K562 (cell line): ENCODE measurements around the gene SCRN3. TPM values are rescaled to one million over a fixed set of nuclear protein-coding genes. Genes with fewer than 3 reads are reported as not detected.
"Not testable (repeated sequence)": the region's sequence is repeated elsewhere in the genome, so short reads cannot be mapped to it uniquely, and the experiment has no call there.

Source experiments
- ATAC-seq: fragments of 200-7000 bp; cut with Tn5 transposase; 3 replicates; pipeline ENCODE4 v1.9.1; 2020; ENCODE audit warnings: moderate library complexity
- BruUV-seq: library from RNA; stranded (reverse); fragments of 400-500 nt; replicated peaks from 2 replicates; lab custom pipeline; 2021; lab: Mats Ljungman, UMichigan
- CTCF ChIA-PET: fragments of 300-600 bp; formaldehyde crosslinking; extraction: SDS; loops from one replicate; lab custom pipeline; 2021; ENCODE audit warnings: low intra/inter-chr PET ratio; lab: Yijun Ruan, JAX
- POLR2A ChIA-PET: fragments of 300-600, 350-650 bp; sonication (Branson Sonifier 250); formaldehyde crosslinking; extraction: SDS; loops from one replicate; lab custom pipeline; 2021; ENCODE audit warnings: antibody characterized with exemption, inconsistent platforms; lab: Yijun Ruan, JAX
- DNase-seq, 4 experiments: peaks; one replicate each; pipeline versions ENCODE4 v3.0.0 to v3.0.0-alpha.2; 2011 to 2018; ENCODE audit warnings: low spot score in 3 of 4, mixed read lengths in 3 of 4; ENCODE audit errors: extremely low read depth in 1 of 4
- FAIRE-seq: peaks from 2 replicates; lab custom pipeline; 2011; peaks lifted over from hg19 to GRCh38; lab: Jason Lieb, UNC
- H2AFZ ChIP-seq: 2 replicates; pipeline ENCODE4 v1.6.0; 2011; ENCODE audit warnings: low read depth, low read length, control low read depth, inconsistent platforms
- H3K27ac ChIP-seq: fragments of 200-600 bp; 3 replicates; pipeline ENCODE4 v1.8.0; 2011; ENCODE audit warnings: low read depth, mild to moderate bottlenecking, control low read depth, inconsistent platforms, low read length, moderate library complexity, mixed read lengths; ENCODE audit errors: extremely low read depth
- H3K27me3 ChIP-seq, 2 experiments: fragments of 300-600 bp in 1 of 2; 2 replicates in 1 of 2; 3 replicates in 1 of 2; pipeline versions ENCODE4 v1.6.0 to v1.8.0; 2011; ENCODE audit warnings: inconsistent platforms in 2 of 2, low read length in 2 of 2, mild to moderate bottlenecking in 1 of 2, mixed read lengths in 1 of 2, moderate library complexity in 1 of 2; ENCODE audit not compliant: control insufficient read depth in 2 of 2, insufficient read depth in 2 of 2
- H3K36me3 ChIP-seq: fragments of 300-600 bp; 3 replicates; pipeline ENCODE4 v1.8.0; 2011; ENCODE audit warnings: mild to moderate bottlenecking, low read length, inconsistent platforms; ENCODE audit not compliant: control insufficient read depth, insufficient read depth
- H3K4me1 ChIP-seq, 2 experiments: fragments of 200-600 bp in 1 of 2; replicated peaks in 1 of 2; 2 replicates in 1 of 2; 3 replicates in 1 of 2; pipeline versions ENCODE4 v1.5.1 to v1.8.0; 2011; ENCODE audit warnings: inconsistent platforms in 2 of 2, low read length in 2 of 2, mild to moderate bottlenecking in 1 of 2, mixed read lengths in 1 of 2, moderate library complexity in 1 of 2; ENCODE audit not compliant: control insufficient read depth in 2 of 2, insufficient read depth in 2 of 2
- H3K4me2 ChIP-seq: 2 replicates; pipeline ENCODE4 v1.6.1; 2011; ENCODE audit warnings: low read length, control low read depth, inconsistent platforms, mixed read lengths; ENCODE audit not compliant: insufficient read depth
- H3K4me3 ChIP-seq: fragments of 200-600 bp; sonication (generic), shearing (Covaris generic); 2 replicates; pipeline ENCODE4 v1.5.1; 2016; ENCODE audit warnings: control low read depth, inconsistent platforms
- H3K79me2 ChIP-seq: fragments of 200-600 bp; 3 replicates; pipeline ENCODE4 v1.8.0; 2011; ENCODE audit warnings: low read length, inconsistent platforms; ENCODE audit not compliant: control insufficient read depth, insufficient read depth
- H3K9ac ChIP-seq, 2 experiments: 2 replicates each; pipeline versions ENCODE4 v1.6.0 to v1.6.1; 2011; ENCODE audit warnings: low read depth in 2 of 2, low read length in 2 of 2, control low read depth in 1 of 2, inconsistent platforms in 1 of 2, mild to moderate bottlenecking in 1 of 2, mixed read lengths in 1 of 2; ENCODE audit not compliant: insufficient read depth in 1 of 2
- H3K9me1 ChIP-seq: one replicate; pipeline ENCODE4 v1.6.0; 2011; ENCODE audit warnings: inconsistent platforms, mild to moderate bottlenecking, low read length, moderate library complexity; ENCODE audit not compliant: control insufficient read depth, insufficient read depth
- H3K9me3 ChIP-seq: replicated peaks from 2 replicates; pipeline ENCODE4 v1.5.1; 2011; ENCODE audit warnings: low read depth, low read length, inconsistent platforms; ENCODE audit not compliant: control insufficient read depth, insufficient read depth
- H4K20me1 ChIP-seq: replicated peaks from 2 replicates; pipeline ENCODE4 v1.6.1; 2011; ENCODE audit warnings: low read length, inconsistent platforms, mixed read lengths; ENCODE audit not compliant: control insufficient read depth, insufficient read depth
- FOSL1 ChIP-seq: fragments of 200-800 bp; sonication (Bioruptor generic); conservative IDR thresholded peaks from 2 replicates; pipeline ENCODE4 v1.6.1; 2016; ENCODE audit warnings: missing genetic modification characterization, missing compliant biosample characterization
- HNRNPL ChIP-seq: fragments of 200-400 bp; formaldehyde crosslinking; IDR thresholded peaks from 2 replicates; pipeline ENCODE4 v1.6.1; 2017; ENCODE audit warnings: low read depth, mild to moderate bottlenecking, low read length
- RBM14 ChIP-seq: fragments of 200-400 bp; formaldehyde crosslinking; IDR thresholded peaks from 2 replicates; pipeline ENCODE4 v1.6.1; 2018; ENCODE audit warnings: low read depth, mild to moderate bottlenecking, low read length, moderate library complexity, borderline replicate concordance; ENCODE audit not compliant: insufficient read depth
- WGBS: fragments of 100-300 bp; shearing (Covaris generic); methylation state at CpG from one replicate; pipeline ENCODE4 v1.1.6; 2016; ENCODE audit warnings: low coverage, mixed read lengths; ENCODE audit not compliant: insufficient coverage; ENCODE audit errors: missing lambda C conversion rate; 5-methylcytosine and 5-hydroxymethylcytosine counted together
- in situ Hi-C: fragments of 300-500 bp; cut with MboI; formaldehyde crosslinking; loops from 4 replicates; pipeline ENCODE4 v1.15.0; 2018; ENCODE audit warnings: inconsistent platforms, mixed read lengths
- intact Hi-C: fragments of 100-400 bp; cut with micrococcal nuclease; formaldehyde crosslinking; loops from 2 replicates; pipeline ENCODE4 v1.14.2; 2022
- polyA plus RNA-seq, 8 experiments: library from polyadenylated mRNA; depleted of rRNA in 4 of 8; stranded (reverse) in 5 of 8; unstranded in 3 of 8; fragments of >200 nt; fragmentation: Nextera tagmentation in 2 of 8; fragmentation: Illumina TruSeq in 1 of 8; extraction: Ambion mirVana in 2 of 8; extraction: Trizol in 1 of 8; gene quantifications; 2 replicates each; pipeline versions ENCODE4 v1.2.1 to v1.2.3, GENCODE V29; 2011 to 2014; ENCODE audit warnings: inconsistent platforms in 1 of 8, missing spikeins in 1 of 8
- total RNA-seq, 7 experiments: library from RNA; depleted of rRNA in 6 of 7; stranded (reverse); fragments of >200 nt in 6 of 7; fragmentation: Illumina TruSeq in 2 of 7; extraction: Trizol in 2 of 7; gene quantifications; 2 replicates each; pipeline versions ENCODE4 v1.2.1 to v1.2.3, GENCODE V29; 2011 to 2021; ENCODE audit warnings: low replicate concordance in 1 of 7
- TF ChIP-seq, protein P1 (sequence below), 2 experiments: fragments of 450-650 bp; IDR thresholded peaks; 2 replicates each; pipeline ENCODE4 v1.6.1; 2016; ENCODE audit warnings: mild to moderate bottlenecking in 2 of 2, borderline replicate concordance in 1 of 2, low read depth in 1 of 2, moderate library complexity in 1 of 2

Gene SCRN3
- total and polyA plus RNA-seq, 9 of the 15 experiments (the other 6 are each of a cell fraction or from before 2014, with no cell fraction given), result 7.7 to 21.8 (median 20.0) TPM

DNA sequence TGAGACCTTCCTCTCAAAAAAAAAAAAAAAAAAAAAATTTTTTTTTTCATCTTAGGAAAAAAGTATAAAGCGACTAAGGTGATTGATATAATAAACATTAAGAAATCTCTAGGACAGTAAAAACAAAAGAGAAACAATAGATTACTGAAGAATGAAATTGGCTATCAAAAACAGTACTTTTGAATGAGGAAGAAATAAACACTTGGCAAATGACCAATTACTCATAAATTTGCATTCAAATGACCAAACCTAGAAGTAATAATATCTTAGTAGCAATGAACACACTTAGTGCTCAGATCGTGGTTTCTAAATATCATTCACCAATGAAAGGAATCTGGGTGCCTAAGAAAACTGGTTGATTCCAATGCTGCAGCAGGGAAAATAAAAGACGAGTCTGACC, 10.3 kb upstream of the SCRN3 start (continued):
- TF ChIP-seq, protein P1, sequence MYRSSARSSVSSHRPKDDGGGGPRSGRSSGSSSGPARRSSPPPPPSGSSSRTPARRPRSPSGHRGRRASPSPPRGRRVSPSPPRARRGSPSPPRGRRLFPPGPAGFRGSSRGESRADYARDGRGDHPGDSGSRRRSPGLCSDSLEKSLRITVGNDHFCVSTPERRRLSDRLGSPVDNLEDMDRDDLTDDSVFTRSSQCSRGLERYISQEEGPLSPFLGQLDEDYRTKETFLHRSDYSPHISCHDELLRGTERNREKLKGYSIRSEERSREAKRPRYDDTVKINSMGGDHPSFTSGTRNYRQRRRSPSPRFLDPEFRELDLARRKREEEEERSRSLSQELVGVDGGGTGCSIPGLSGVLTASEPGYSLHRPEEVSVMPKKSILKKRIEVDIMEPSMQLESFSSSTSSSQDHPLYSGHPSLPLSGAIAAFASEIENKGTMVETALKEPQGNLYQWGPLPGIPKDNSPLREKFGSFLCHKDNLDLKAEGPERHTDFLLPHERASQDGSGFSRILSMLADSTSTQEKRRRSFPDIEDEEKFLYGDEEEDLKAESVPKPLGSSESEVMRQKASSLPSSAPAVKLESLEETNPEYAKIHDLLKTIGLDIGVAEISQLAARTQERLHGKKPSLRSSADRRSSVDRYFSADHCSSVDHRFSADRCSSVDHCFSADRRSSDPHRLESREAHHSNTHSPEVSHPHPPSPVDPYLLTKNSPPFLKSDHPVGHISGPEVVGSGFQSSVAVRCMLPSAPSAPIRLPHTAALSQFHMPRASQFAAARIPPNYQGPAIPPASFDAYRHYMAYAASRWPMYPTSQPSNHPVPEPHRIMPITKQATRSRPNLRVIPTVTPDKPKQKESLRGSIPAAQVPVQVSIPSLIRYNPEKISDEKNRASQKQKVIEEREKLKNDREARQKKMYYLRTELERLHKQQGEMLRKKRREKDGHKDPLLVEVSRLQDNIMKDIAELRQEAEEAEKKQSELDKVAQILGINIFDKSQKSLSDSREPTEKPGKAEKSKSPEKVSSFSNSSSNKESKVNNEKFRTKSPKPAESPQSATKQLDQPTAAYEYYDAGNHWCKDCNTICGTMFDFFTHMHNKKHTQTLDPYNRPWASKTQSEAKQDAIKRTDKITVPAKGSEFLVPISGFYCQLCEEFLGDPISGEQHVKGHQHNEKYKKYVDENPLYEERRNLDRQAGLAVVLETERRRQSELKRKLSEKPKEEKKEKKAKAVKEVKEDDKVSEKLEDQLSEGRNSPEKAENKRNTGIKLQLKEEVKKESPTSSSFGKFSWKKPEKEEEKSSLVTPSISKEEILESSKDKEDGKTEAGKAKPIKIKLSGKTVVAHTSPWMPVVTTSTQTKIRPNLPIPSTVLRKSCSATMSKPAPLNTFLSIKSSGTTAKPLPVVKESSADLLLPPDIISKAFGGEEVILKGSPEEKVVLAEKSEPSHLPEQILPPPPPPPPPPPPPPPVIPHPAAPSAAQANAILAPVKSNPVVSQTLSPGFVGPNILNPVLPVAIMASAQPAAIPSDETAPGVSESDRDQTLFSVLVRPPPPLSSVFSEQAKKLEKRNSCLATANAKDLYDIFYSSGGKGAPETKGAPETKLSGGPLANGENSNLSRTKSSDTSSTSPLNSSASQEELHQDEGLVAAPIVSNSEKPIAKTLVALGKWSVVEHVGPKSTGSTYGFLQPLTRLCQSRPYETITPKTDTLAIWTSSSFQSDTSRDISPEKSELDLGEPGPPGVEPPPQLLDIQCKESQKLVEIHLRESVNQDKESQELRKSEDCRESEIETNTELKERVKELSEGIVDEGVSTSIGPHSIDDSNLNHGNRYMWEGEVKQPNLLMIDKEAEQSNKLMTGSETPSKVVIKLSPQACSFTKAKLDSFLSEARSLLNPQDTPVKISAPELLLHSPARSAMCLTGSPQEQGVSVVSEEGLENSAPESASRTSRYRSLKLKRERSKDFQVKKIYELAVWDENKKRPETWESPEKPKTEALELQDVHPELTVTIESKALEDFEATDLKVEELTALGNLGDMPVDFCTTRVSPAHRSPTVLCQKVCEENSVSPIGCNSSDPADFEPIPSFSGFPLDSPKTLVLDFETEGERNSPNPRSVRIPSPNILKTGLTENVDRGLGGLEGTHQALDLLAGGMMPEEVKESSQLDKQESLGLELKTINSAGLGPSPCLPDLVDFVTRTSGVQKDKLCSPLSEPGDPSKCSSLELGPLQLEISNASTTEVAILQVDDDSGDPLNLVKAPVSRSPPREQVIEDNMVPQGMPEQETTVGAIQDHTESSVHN (IDR thresholded peaks at IDR 0.05; ENCODE audit: borderline replicate concordance in 1 of 2, low read depth in 1 of 2), result no peak
- no peak for TF ChIP-seq RBM14
- no peak for TF ChIP-seq FOSL1 (tag)
- no peak for TF ChIP-seq HNRNPL

DNA sequence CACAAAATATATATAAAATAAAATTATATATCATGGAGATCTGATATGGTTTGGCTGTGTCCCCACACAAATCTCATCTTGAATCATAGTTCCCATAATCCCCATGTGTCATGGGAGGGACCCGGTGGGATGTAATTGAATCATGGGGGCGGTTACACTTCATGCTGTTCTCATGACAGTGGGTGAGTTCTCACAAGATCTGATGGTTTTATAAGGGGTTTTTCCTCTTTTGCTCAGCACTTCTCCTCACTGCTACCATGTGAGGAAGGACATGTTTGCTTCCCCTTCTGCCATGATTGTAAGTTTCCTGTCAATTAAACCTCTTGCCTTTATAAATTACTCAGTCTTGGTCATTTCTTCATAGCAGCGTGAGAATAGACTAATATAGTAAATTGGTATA, 6.8 kb upstream of the SCRN3 start:
- peaks cover 15% of the 10 kb centered on the region for H3K36me3 ChIP-seq
- H3K9me1 ChIP-seq, in situ Hi-C loops, H3K4me1 ChIP-seq, H3K4me2 ChIP-seq, H4K20me1 ChIP-seq, BruUV-seq, ATAC-seq, H3K27me3 ChIP-seq, H3K9me3 ChIP-seq, H3K9ac ChIP-seq, DNase-seq, CTCF ChIA-PET, H3K27ac ChIP-seq, H2AFZ ChIP-seq, FAIRE-seq, H3K4me3 ChIP-seq, intact Hi-C loops, H3K79me2 ChIP-seq: not testable (repeated sequence)
- POLR2A ChIA-PET, result interaction anchor here (1.9 kb wide), 1 partner anchor 10 kb away, joined by 4 read pairs; no protein-coding TSS in a partner anchor
- 79% methylated on average over 3 of the region's 3 CpGs for WGBS
